SKM-1 treated with dmso at 0.1 percent for 144 hours (cell line): ENCODE measurements around the gene ELMOD3.
"Not testable (repeated sequence)": the region's sequence is repeated elsewhere in the genome, so short reads cannot be mapped to it uniquely, and the experiment has no call there.

ENCODE experiments used
- DNase-seq: peaks from one replicate; lab custom pipeline; 2025; ENCODE audit not compliant: unreplicated experiment; lab: John Stamatoyannopoulos, UW

The ELMOD3 gene

GRCh38 chr2:85400541-85401463 lies 46.2 kb downstream of the ELMOD3 start:
- DNase-seq: no peak

- no peak for DNase-seq
Observed at GRCh38 chr2:85401464-85401805, 46.9 kb downstream of the ELMOD3 start.

DNA sequence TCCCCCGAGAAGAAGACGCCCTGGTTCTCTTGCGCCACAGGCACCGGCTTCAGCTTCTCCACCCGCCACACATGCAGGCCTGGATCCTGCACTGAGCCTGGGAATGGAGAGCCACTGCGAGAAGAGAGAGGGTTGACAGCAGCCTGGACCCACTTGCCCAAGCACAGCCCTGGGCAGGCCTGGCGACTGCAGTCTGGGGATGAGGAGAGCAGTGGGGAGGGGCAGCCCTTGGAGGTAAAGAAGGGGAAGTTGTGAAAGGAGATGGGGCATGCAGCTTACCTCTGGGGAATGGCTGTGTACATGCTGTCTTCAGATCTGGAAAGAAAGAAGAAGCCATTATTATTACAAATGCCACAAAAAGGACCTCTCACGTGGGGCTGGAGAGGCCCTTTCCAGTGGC lies 47.3 kb downstream of the ELMOD3 start:
- peak; percentile 95 for DNase-seq

DNA sequence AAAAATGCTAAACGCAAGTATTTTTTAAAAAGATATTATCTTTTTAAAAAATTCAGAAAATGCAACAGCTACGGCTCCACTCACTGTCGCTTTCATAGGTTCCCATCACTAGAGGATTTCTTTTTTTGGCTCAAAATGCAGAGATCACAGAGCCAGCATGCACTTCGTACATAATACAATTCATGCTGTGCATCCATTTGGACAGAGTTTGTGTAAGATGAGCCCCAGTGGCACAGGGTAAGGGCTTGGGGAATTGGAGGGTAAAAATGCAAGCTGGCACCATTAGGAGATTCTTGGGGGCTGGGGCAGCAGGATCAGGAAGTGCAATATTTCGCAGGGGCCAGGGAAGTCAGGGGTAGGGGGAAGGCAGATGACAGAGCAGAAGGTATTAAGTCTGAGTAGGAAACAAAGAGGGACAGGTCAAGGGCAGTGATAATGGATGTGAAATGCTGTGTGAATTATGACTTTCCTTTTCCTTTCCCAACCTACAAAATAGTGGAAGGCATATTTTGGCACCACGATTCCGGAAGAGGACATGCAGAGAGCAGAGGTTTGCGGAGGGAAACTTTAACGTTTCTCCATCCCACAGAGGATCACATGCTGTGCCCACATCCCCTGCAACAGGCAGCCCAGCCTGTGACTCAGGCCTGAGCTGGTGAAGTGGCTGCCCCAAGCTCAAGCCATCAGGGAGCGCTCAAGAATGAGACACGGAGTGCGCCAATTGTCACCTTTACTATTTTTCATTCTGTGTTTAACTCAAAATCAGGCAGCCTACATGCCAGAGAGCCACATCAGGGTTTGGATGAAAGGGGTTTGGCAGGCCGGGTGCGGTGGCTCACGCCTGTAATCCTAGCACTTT lies 50.9 kb downstream of the ELMOD3 start:
- peak; percentile 95 for DNase-seq

- DNase-seq: peak; percentile 91
Observed at GRCh38 chr2:85409845-85410583, 55.4 kb downstream of the ELMOD3 start, which contains the start of gene CAPG. CAPG (minus strand) TSS chr2:85410366; CDS start chr2:85402145, 8,221 bp downstream.

DNA sequence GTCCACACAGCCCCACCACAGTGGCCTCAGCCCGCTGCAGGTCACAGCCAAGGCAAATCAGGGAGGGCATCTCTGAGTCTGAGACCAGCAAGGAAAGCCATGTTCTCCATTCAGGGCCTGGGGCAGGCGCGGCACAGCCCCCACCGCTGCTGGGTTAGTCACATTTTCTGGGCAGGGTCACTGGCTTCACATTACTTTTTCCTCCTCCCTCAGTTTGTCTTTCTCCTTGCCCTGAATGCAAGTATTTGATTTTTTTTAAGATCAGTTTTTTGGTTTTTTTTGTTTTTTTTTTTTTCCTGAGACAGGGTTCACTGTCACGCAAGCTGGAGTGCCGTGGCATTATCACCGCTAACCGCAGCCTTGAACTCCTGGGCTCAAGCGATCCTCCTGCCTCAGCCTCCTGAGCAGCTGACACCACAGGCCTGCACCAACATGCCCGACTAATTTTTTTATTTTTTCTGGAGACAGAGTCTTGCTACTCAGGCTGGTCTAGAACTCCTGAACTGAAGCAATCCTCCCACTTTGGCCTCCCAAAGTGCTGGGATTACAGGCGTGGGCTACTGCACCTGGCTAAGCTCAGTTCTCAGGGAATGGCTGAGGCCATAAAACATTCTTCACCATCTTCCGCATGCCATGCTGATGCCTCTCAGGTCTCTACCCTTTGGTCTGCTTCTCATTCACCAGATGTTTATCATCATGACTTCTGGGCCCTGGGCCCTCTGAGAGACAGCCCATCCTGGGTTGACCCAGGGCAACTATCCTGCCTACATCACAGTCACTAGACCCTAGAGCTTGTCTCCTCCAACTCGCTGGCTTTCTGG lies 56.2 kb downstream of the ELMOD3 start:
- DNase-seq: no peak

GRCh38 chr2:85411405-85411748 lies 56.8 kb downstream of the ELMOD3 start:
- DNase-seq: no peak

GRCh38 chr2:85413592-85414420 lies 59.2 kb downstream of the ELMOD3 start:
- DNase-seq: no peak

GRCh38 chr2:85414421-85414759 lies 59.8 kb downstream of the ELMOD3 start:
- DNase-seq: not testable (repeated sequence)

GRCh38 chr2:85414761-85415553 lies 60.4 kb downstream of the ELMOD3 start:
- DNase-seq: no peak

DNA sequence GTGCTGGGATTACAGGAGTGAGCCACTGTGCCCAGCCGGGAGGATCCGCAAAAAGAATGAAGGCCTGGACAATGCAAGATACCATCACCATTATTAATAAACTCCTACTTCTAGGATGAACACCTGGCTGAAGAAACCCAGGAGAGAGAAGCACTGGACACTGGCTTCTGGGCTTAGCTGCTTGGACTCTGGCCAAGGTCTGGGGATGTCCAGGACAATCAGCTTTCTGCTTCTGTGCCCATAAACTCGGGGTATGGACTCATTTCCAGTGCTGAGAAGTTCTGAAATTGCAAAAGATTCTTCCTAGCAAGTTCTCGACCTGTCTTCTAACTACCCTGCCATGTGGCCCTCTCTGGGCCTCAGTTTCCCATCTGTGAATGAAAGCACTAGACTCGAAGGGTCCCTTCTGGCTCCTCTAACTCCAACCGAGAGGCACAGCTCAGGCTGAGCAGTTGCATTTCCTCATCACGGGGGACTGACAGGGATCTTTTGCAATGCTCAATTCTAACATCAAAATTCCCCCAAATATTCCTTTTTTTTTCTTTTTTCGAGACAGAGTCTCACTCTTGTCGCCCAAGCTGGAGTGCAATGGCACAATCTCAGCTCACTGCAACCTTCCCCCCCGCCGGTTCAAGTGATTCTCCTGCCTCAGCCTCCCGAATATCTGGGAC lies 61.5 kb downstream of the ELMOD3 start:
- DNase-seq: no peak

DNA sequence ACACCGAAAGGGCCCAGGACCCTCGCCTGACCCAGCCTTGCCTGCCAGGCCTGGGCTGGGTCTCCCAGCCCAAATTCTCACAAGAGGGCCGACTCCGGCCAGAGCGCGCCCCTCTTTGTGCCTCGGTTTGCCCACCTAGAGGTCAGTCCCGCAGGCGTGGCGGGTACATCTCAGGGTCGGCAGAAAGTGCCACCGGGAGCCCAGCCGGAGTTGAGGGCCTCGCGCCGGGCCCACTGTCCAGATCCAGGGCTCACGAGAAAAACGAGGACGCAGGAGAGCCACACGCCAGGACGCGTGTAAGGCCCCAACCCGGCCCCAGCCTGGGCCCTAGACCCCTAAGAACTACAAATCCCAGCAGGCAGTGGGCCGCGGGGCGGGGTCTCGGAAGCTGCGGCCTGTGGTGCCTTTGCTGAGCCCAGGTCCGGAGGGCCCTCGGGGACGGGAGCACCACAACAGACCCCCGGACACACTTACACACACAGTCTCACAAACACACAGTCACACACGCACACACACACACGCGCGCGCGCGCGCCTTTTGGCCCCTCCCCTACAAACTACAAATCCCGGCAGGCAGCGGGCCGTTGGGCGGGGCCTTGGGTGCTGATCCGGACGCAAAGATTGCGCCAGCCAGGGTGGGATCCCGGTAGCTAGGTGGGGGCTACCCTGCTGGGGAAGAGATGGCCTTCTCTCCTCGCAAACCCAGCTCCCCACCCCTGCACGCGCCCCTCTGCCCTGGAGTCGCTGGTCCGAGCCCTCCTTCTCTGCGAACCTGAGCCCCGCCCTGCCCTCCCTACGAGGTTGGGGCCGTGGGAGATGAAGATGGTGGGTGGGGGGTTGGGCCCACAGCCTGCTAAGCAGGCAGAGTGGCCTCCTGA lies 63.8 kb downstream of the ELMOD3 start, which contains the start of gene SH2D6:
TSS of gene SH2D6 (plus strand) at position 583 of the 877 bp plus-strand sequence. CDS start 10,752 bp downstream, outside the sequence.
- peak; percentile 92 for DNase-seq

DNA sequence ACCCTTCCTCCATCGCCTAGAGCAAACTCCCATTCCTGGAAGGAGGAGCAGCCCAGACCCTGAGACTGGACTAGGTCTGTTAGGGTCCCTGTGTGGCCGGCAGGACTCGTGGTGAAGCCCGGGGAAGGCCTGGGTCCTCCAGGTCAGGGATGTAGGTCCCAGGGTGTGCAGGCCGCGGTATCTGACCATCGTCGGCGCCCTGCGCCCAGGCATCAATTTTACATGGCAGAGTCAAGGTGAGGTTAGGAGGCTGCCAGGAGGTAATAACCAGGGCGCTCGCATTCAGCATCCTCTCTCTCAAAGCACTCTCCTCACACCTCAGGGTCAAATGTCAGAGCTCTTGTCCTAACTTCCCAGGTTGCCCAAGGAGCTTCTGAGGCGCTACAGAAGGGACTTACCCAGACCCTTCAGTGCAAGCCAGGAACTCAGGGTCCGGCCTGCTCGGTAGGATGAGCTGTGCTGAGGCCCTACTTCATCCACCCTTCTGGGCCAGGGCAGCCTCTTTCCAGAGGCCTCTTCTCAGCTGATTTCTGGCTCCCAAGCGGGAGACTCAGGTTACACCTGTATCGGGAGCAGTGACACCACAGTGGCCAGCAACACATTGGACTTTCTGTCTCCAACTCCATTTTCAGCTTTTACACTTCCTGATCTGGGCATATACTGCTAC lies 64.6 kb downstream of the ELMOD3 start:
- DNase-seq: no peak

GRCh38 chr2:85420536-85421259 lies 66.1 kb downstream of the ELMOD3 start:
- DNase-seq: peak; percentile 89

DNA sequence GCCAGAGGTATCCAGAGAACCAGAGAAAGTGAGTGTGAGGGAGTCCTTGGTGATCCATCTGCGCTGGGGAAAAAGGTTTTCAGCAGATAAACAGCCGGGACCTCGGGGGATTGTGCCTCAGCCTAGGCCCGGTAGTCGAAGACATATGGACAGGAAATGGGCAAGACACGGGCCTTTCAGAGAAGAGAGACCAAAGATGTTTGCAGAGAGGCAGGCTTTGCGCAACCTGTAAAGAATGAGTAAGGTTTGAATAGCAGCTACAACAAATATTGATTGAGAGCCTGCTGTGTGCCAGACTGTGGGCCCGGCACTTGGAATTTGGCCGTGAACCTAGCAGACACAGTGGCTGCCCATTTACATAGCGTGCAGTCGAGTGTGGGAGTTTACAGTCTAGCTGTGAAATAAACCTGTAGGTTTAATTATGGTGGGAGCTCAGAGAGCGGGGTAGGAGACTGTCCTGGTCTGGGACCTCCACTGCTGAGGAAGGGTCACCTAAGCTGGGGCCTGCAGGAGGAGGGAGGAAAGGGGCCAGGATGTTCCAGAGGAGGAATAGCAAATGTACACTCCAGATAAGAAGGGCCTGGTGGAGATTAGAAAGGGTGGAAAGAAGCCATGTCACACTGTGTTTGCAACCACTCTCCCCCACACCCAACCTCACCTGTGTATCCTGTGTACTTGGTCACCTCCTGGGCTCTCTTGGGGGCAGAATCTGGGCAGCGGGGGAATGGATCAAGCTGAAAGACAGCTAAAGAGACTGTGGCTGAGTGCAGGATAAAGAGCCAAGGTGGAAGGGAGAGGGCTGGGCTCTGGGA lies 66.9 kb downstream of the ELMOD3 start:
- peak; percentile 55 for DNase-seq
